BLaER1 (cell line): ENCODE results near the gene LPP.

Experiments used
- H3K27ac ChIP-seq: shearing (Covaris generic); formaldehyde crosslinking; 2 replicates; pipeline ENCODE4 v1.8.1; 2022
- H3K27me3 ChIP-seq: shearing (Covaris generic); formaldehyde crosslinking; 2 replicates; pipeline ENCODE4 v1.8.1; 2022
- H3K36me3 ChIP-seq: shearing (Covaris generic); formaldehyde crosslinking; 2 replicates; pipeline ENCODE4 v1.8.1; 2022
- H3K4me1 ChIP-seq: shearing (Covaris generic); formaldehyde crosslinking; 2 replicates; pipeline ENCODE4 v1.8.1; 2022
- H3K4me2 ChIP-seq: shearing (Covaris generic); formaldehyde crosslinking; 2 replicates; pipeline ENCODE4 v1.8.1; 2022
- H3K4me3 ChIP-seq: shearing (Covaris generic); formaldehyde crosslinking; 2 replicates; pipeline ENCODE4 v1.8.1; 2022
- H3K9ac ChIP-seq: shearing (Covaris generic); formaldehyde crosslinking; 2 replicates; pipeline ENCODE4 v1.8.1; 2022
- H3K9me3 ChIP-seq: shearing (Covaris generic); formaldehyde crosslinking; 2 replicates; pipeline ENCODE4 v1.8.1; 2022
- H4K20me1 ChIP-seq: shearing (Covaris generic); formaldehyde crosslinking; 2 replicates; pipeline ENCODE4 v1.8.1; 2022
- Cebpa-rat ChIP-seq: shearing (Covaris generic); IDR thresholded peaks from 2 replicates; pipeline ENCODE4 v1.8.1; 2022

The LPP gene

DNA sequence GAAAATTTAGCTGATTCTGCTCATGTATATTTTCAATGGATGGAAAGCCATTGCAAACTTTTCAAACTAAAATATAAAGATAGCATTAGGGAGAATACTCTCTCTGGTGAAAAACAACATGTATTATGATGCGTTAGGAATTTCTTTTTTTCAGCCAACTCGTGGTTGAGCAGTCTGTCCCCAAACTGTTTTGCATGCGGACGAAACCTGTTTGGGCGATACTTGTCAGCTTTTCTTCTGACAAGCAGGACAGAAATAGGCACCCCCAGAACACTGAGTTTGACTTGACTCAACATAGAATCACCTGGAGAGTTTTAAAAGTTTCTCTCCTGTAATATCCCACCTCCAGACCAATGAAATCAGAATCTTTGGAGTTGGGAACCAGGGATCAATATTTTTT is 600.3 kb downstream of the LPP start:
- no peaks in the 10 kb centered on the region for H3K36me3 ChIP-seq
- H3K4me2 ChIP-seq = no peak overlapping the region
- H3K9ac ChIP-seq = no peak overlapping the region
- 0 out of 2 replicates have a peak, but pooled peaks cover 10% of the 10 kb centered on the region for H3K4me1 ChIP-seq
- H4K20me1 ChIP-seq = no peaks in the 10 kb centered on the region
- no peak overlapping the region for H3K27ac ChIP-seq
- TF ChIP-seq Cebpa-rat = no peak
- H3K27me3 ChIP-seq = no peaks in the 10 kb centered on the region
- H3K9me3 ChIP-seq = no peaks in the 10 kb centered on the region
- no peak overlapping the region for H3K4me3 ChIP-seq

- H3K4me3 ChIP-seq = no peak overlapping the region
- no peak for TF ChIP-seq Cebpa-rat
- no peak overlapping the region for H3K9ac ChIP-seq
- H3K4me1 ChIP-seq = 0 out of 2 replicates have a peak, but pooled peaks cover 6% of the 10 kb centered on the region
- H3K27me3 ChIP-seq = no peaks in the 10 kb centered on the region
- H3K9me3 ChIP-seq = no peaks in the 10 kb centered on the region
- H3K27ac ChIP-seq = no peak overlapping the region
- H4K20me1 ChIP-seq = no peaks in the 10 kb centered on the region
- H3K4me2 ChIP-seq = no peak overlapping the region
- H3K36me3 ChIP-seq = peaks cover 12% of the 10 kb centered on the region; the same call in 1 of the 2 replicates
Observed at GRCh38 chr3:188756241-188756640, 602.3 kb downstream of the LPP start.

DNA sequence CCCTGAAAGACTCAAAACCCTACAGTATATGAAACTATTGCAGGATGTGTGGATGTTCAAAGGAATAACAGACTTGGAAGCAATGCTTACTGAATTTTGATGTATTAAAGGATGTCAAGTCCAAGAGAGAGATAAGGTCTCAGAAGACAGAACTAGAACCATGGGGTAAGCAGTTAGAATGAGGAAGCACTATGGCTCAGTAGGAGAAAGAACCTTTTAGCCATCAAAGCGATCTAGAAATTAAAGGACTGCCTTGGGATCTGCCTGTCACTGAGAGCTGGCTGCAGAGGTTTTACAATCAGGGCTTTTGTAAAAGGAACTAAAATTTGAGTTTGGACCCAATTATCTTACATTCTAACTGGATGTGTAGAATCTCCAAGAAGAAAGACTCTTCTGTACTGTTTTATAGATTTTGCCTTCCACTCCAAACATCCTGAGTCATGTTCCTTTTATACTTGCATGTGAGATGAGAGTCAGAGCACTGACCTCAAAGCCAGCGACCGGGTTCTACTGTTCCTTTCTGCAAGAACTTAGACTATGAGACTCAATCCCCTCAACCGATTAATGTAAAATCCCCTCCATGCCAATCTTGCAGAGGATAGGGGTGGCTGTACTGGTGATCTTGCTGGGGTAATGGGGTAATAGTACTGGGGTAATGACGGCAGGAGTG is 605.5 kb downstream of the LPP start:
- TF ChIP-seq Cebpa-rat = no peak
- no peak overlapping the region for H3K27ac ChIP-seq

GRCh38 chr3:188760408-188760807 is 606.5 kb downstream of the LPP start:
- H3K4me2 ChIP-seq = no peak overlapping the region
- no peak overlapping the region for H3K27ac ChIP-seq
- no peak overlapping the region for H3K9ac ChIP-seq
- no peak overlapping the region for H3K4me3 ChIP-seq
- H4K20me1 ChIP-seq = no peaks in the 10 kb centered on the region
- H3K9me3 ChIP-seq = no peaks in the 10 kb centered on the region
- no peaks in the 10 kb centered on the region for H3K27me3 ChIP-seq
- TF ChIP-seq Cebpa-rat = no peak
- H3K4me1 ChIP-seq = 0 out of 2 replicates have a peak, but pooled peaks cover 6% of the 10 kb centered on the region
- peaks cover 16% of the 10 kb centered on the region; the same call in 1 of the 2 replicates for H3K36me3 ChIP-seq

More for the DNA sequence above, 605.5 kb downstream of the LPP start:
- H3K36me3 ChIP-seq = peaks cover 16% of the 10 kb centered on the region; the same call in 1 of the 2 replicates
- H3K4me1 ChIP-seq = 0 out of 2 replicates have a peak, but pooled peaks cover 6% of the 10 kb centered on the region
- H3K4me3 ChIP-seq = no peak overlapping the region
- H3K9me3 ChIP-seq = no peaks in the 10 kb centered on the region
- no peak overlapping the region for H3K4me2 ChIP-seq
- no peaks in the 10 kb centered on the region for H3K27me3 ChIP-seq
- H4K20me1 ChIP-seq = no peaks in the 10 kb centered on the region
- no peak overlapping the region for H3K9ac ChIP-seq

- TF ChIP-seq Cebpa-rat = no peak
- Histone ChIP-seq H3K4me3 (no peak overlapping the region), H3K36me3 (peaks cover 16% of the 10 kb centered on the region; the same call in 1 of the 2 replicates), H3K9ac (no peak overlapping the region), H3K27ac (no peak overlapping the region), H3K27me3 (no peaks in the 10 kb centered on the region), H3K4me2 (no peak overlapping the region), H3K9me3 (no peaks in the 10 kb centered on the region), H4K20me1 (no peaks in the 10 kb centered on the region), H3K4me1 (0 out of 2 replicates have a peak, but pooled peaks cover 1% of the 10 kb centered on the region)
Observed at GRCh38 chr3:188761439-188761838, 607.5 kb downstream of the LPP start.

DNA sequence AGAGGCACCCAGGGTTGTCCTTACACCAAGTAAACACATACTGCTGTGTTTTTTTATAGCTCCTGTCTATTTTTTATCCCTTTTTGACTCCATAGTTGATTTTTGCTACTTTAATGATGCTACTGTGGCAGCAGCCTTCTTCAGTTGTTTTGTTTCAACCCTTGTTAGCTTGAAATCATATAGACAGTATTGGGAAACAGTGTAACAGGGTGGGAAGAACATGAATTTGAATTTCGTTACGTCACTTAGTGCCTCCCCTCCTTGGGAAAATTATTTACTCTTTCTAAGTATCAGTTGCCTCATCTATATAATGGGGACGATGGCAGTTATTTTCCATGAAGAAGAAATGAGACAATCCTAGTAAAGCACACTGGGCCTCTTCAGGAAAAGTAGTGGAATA is 608.0 kb downstream of the LPP start:
- H3K4me1 ChIP-seq = no peaks in the 10 kb centered on the region
- no peak overlapping the region for H3K27ac ChIP-seq
- no peak overlapping the region for H3K9ac ChIP-seq
- no peak overlapping the region for H3K4me3 ChIP-seq
- H3K4me2 ChIP-seq = no peak overlapping the region
- H3K9me3 ChIP-seq = no peaks in the 10 kb centered on the region
- no peak for TF ChIP-seq Cebpa-rat
- no peaks in the 10 kb centered on the region for H4K20me1 ChIP-seq
- H3K27me3 ChIP-seq = no peaks in the 10 kb centered on the region
- H3K36me3 ChIP-seq = peaks cover 16% of the 10 kb centered on the region; the same call in 1 of the 2 replicates

- no peak overlapping the region for H3K9ac ChIP-seq
- H3K27me3 ChIP-seq = no peaks in the 10 kb centered on the region
- H3K4me3 ChIP-seq = no peak overlapping the region
- H3K9me3 ChIP-seq = no peaks in the 10 kb centered on the region
- H3K36me3 ChIP-seq = peaks cover 16% of the 10 kb centered on the region; the same call in 1 of the 2 replicates
- no peak overlapping the region for H3K27ac ChIP-seq
- H3K4me2 ChIP-seq = no peak overlapping the region
- TF ChIP-seq Cebpa-rat = no peak
- no peaks in the 10 kb centered on the region for H3K4me1 ChIP-seq
- no peaks in the 10 kb centered on the region for H4K20me1 ChIP-seq
Observed at GRCh38 chr3:188764609-188765008, 610.7 kb downstream of the LPP start.

DNA sequence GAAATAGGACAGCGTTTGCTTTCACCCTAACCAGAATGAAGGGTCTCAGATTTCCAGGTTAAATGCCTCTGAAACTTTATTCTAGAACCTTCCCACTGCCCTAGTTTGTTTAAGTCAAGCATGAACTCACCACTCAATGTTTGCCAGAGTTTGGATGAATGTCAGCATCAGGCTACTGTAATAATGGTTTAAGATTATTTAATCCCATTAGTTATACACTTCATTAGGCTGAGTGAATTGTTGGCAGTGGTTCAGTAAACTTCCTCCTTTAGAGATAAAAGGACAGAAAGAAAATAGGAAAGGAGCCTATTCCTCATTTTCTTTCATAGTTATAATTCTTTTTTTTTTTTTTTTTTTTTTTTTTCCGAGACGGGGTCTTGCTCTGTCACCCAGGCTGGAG is 615.9 kb downstream of the LPP start:
- Histone ChIP-seq H3K4me1 (no peaks in the 10 kb centered on the region), H3K9ac (no peak overlapping the region), H3K27me3 (no peaks in the 10 kb centered on the region), H3K4me3 (no peak overlapping the region), H3K27ac (no peak overlapping the region), H3K36me3 (no peaks in the 10 kb centered on the region), H3K4me2 (no peak overlapping the region), H3K9me3 (no peaks in the 10 kb centered on the region), H4K20me1 (no peaks in the 10 kb centered on the region)
- no peak for TF ChIP-seq Cebpa-rat

- no peak overlapping the region for H3K27ac ChIP-seq
- H3K9ac ChIP-seq = no peak overlapping the region
- no peak for TF ChIP-seq Cebpa-rat
- no peaks in the 10 kb centered on the region for H3K36me3 ChIP-seq
- H3K27me3 ChIP-seq = no peaks in the 10 kb centered on the region
- H3K4me3 ChIP-seq = no peak overlapping the region
- no peaks in the 10 kb centered on the region for H3K4me1 ChIP-seq
- no peaks in the 10 kb centered on the region for H4K20me1 ChIP-seq
- no peaks in the 10 kb centered on the region for H3K9me3 ChIP-seq
- H3K4me2 ChIP-seq = no peak overlapping the region
Observed at GRCh38 chr3:188772886-188773285, 618.9 kb downstream of the LPP start.

GRCh38 chr3:188775412-188775811 is 621.5 kb downstream of the LPP start:
- H3K9me3 ChIP-seq = no peaks in the 10 kb centered on the region
- H3K4me3 ChIP-seq = no peak overlapping the region
- H3K4me1 ChIP-seq = no peaks in the 10 kb centered on the region
- H3K27ac ChIP-seq = no peak overlapping the region
- no peaks in the 10 kb centered on the region for H3K27me3 ChIP-seq
- H3K9ac ChIP-seq = no peak overlapping the region
- H3K4me2 ChIP-seq = no peak overlapping the region
- H4K20me1 ChIP-seq = no peaks in the 10 kb centered on the region
- no peak for TF ChIP-seq Cebpa-rat
- no peaks in the 10 kb centered on the region for H3K36me3 ChIP-seq
